ENCODE measurements around the gene CORT.
"Not testable (repeated sequence)": the region's sequence is repeated elsewhere in the genome, so short reads cannot be mapped to it uniquely, and the experiment has no call there.

The CORT gene

DNA sequence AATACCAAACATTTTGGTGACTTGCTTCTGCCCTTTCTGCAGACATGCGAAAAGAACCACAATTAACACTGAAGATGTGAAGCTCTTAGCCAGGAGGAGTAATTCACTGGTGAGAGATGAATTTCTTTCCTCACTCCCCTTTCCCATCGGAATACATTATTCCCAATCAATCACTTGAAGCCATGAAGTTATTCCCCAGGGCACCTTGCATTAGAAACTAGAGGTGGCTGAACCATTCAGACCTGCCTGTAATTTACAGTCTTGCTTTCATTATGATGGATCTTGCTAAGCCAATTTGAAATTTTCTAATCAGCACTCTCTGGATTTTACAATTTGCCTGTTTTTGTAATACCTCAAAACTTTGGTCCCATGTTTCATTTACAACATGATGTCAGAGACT lies 9.5 kb upstream of the CORT start:
- DNase-seq: no peak

GRCh38 chr1:10440794-10441193 lies 9.0 kb upstream of the CORT start:
- no peak for DNase-seq

GRCh38 chr1:10444248-10444647 lies 5.6 kb upstream of the CORT start:
- DNase-seq: no peak

DNA sequence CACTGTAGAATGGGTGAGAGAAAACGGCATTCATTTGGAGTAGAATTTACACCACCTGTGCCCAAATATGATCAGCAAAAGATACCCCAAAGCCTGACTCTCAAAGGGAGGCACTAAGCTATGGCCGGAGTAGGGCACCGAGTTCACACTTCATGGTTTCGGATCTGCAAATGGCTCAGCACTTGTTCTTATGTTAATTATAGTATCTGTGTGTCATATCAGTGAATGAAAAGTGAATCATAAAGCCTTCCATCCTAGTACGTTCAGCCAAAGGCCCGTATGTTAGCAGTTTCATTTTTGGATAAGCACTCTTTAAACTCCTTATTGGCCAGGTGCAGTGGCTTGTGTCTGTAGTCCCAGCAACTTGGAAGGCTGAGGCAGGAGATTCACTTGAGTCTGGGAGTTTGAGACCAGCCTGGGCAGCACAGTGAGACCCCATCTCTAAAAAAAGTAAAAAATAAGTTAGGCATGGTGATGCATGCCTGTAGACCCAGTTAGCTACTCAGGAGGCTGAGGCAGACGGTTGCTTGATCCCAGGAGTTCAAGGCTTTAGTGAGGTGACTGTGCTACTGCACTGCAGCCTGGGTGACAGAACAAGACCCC lies 4.9 kb upstream of the CORT start:
- DNase-seq: peak; percentile 46

GRCh38 chr1:10446790-10447422 lies 2.9 kb upstream of the CORT start:
- DNase-seq: no peak

GRCh38 chr1:10450156-10450814 lies 454 bp downstream of the CORT start:
- no peak for DNase-seq

GRCh38 chr1:10450836-10451235 lies 1.0 kb downstream of the CORT start:
- DNase-seq: no peak

GRCh38 chr1:10451287-10451686 lies 1.5 kb downstream of the CORT start:
- DNase-seq: no peak

DNA sequence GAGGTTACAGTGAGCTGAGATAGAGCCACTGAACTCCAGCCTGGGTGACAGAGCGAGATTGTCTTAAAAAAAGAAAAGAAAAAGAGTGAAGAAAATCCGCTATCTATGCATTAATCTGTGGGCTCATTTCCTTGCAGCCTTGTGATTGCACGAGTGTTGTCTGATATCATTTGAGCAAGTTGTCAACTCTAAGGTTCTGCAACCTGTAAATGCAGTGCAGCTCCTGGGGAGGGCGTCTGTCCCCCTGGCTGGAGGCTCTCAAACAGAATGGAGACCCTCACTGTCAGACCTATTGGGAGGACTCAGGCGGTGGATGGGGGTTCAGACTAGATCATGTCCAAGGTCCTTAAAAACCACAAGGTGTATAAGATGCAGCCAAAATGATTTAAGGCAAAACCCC lies 6.2 kb downstream of the CORT start:
- DNase-seq: no peak

GRCh38 chr1:10456661-10457060 lies 6.8 kb downstream of the CORT start:
- DNase-seq: no peak

GRCh38 chr1:10457462-10457861 lies 7.6 kb downstream of the CORT start:
- not testable (repeated sequence) for DNase-seq

DNA sequence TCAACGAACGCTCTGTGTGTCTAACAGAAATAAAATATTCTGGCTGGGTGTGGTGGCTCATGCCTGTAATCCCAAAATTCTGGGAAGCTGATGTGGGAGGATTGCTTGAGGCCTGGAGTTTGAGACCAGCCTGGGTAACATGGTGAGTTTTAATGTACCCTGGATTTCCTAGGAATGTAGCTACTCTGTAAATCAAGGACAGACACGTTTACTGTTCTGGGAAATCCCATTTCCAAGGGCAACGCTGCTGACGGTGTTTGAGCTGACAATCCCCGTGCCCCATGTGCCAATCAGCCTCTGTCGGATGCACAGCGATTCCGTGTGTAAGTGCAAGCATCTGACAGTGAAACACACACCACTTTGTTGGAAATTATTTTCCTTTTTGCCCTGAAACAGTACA lies 8.0 kb downstream of the CORT start:
- no peak for DNase-seq

GRCh38 chr1:10459184-10459583 lies 9.4 kb downstream of the CORT start:
- no peak for DNase-seq

DNA sequence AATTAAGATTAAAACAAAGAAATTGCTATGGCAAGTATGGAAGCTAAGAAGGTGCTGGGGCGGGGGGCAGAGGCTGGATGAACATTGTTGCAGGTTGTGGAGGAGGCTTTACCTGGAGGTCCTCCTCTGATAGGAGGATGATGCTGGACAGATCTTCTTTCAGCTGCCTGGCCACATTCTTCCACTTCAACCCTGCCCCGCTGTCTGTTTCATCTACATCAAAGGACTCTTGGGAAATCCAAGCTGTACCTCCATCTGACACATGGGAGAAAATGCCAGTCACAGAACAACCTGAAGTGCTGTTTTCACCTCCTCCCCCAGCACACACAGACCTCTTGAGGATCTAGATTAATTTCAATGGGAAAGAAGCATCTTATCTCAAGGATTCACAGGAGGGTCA lies 17.2 kb downstream of the CORT start:
- DNase-seq: no peak

- no peak for DNase-seq
Measured at GRCh38 chr1:10470043-10470442, 20.2 kb downstream of the CORT start.

- DNase-seq: peak; percentile 23
Measured at GRCh38 chr1:10471411-10472219, 21.8 kb downstream of the CORT start.

- DNase-seq: peak; percentile 98
Measured at GRCh38 chr1:10472220-10473144, 22.7 kb downstream of the CORT start, which contains the start of gene DFFA. Gene DFFA, minus strand, starts transcription at chr1:10472529. Its CDS starts 71 bp downstream, at chr1:10472458.

DNA sequence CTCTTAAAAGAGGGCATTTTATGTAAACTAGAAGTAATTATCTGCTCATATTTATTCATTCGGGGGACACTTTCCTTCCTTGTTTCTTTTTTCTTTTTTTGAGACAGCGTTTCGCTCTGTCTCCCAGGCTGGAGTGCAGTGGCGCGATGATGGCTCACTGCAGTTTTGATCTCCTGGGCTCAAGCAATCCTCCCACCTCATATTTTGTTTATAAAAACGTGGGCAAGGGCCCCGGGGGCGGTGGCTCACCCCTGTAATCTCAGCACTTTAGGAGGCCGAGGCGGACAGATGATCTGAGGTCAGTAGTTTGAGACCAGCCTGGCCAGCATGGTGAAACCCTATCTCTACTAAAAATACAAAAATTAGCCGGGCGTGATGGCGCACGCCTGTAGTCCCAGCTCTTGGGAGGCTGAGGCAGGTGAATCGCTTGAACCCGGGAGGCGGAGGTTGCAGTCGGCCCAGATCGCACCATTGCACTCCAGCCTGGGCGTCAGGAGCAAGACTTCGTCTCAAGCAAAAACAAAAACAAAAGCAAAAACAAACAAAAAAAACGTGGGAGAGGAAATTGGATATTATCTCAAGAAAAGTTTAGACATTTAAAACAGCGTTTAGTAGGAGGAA lies 23.4 kb downstream of the CORT start:
- DNase-seq: no peak

GRCh38 chr1:10474309-10474612 lies 24.4 kb downstream of the CORT start:
- DNase-seq: not testable (repeated sequence)

DNA sequence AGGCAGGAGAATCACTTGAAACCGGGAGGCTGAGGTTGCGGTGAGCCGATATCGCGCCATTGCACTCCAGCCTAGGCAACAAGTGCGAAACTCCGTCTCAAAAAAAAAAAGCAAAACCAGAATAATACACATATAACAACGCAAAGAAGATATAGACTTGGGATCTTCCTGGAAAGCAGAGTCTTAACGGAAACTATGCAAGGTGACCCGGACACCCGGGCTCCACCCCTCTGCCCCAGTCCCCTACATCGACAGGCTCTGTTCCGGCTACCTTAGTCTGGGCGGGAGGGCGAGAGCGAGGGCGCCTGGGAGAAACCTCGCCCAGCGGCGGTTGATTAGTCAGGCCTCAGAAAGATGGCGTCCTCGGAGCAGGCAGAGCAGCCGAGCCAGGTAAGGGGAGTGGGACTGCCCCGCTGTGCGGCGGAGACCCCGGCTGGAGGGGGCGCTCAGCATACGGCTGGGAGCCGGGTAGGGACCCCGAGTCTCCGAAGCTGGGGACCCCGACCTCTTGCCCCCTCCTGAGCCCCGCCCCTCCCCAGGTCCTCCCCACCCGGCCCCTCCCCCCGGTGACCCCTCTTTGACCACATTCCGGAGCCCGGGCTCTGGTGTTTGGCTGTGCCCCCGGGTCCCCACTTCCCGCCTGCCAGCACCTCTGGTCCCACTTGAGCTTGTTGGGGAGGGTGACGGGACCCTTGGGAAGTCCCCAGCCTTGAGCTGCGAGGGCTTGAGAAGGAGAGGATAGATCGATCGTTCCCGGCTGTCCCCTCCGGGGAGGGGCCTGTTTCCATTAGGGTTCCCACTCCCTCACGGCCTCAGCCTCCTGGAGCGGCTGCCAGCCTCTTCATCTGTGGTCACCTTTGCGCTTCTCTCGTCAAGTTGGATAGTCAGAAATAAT lies 25.0 kb downstream of the CORT start, which contains the start of gene PEX14:
Gene PEX14 (plus strand): TSS at position 338 of the 895 bp plus-strand sequence. CDS start 17 bp downstream, at position 355.
- DNase-seq: peak; percentile 95

GRCh38 chr1:10475510-10475909 lies 25.7 kb downstream of the CORT start:
- DNase-seq: peak; percentile 30
